ENCODE results near the gene PTPN14.

PTPN14 gene

GRCh38 chr1:214326406-214326805, 225.0 kb downstream of the PTPN14 start:
- Histone ChIP-seq H3K4me1 (ENCODE audit: insufficient read depth, low read length, poor library complexity, severe bottlenecking) (peaks cover 27% of the 10 kb centered on the region), H3K9me2 (replicated peaks; ENCODE audit: low read depth, low read length) (no peaks in the 10 kb centered on the region), H3K27me3 (ENCODE audit: insufficient read depth, low read length, poor library complexity, severe bottlenecking) (no peaks in the 10 kb centered on the region), H3K9me3 (ENCODE audit: insufficient read depth, low read depth, low read length) (no peaks in the 10 kb centered on the region), H3K4me2 (ENCODE audit: low read depth, low read length, poor library complexity, severe bottlenecking) (peak overlapping the region; percentile 41), H3F3A (ENCODE audit: low read depth) (peaks cover 8% of the 10 kb centered on the region; the same call in 1 of the 2 replicates), H3K79me2 (ENCODE audit: insufficient read depth, low read length) (no peaks in the 10 kb centered on the region), H2AFZ (ENCODE audit: low read length) (no peak overlapping the region), H3K36me3 (ENCODE audit: insufficient read depth, low read length) (peaks cover 80% of the 10 kb centered on the region), H4K20me1 (ENCODE audit: insufficient read depth, low read length, poor library complexity, severe bottlenecking) (no peaks in the 10 kb centered on the region), H3K9ac (ENCODE audit: low read depth, low read length, poor library complexity, severe bottlenecking) (peak overlapping the region; percentile 48), H3K4me3 (ENCODE audit: low read length, poor library complexity, severe bottlenecking) (no peak overlapping the region)
- TF ChIP-seq CTCF (conservative IDR thresholded peaks at IDR 0.05; ENCODE audit: low read length) (no peak), EZH2phosphoT487 (IDR thresholded peaks at IDR 0.05; ENCODE audit: borderline replicate concordance) (no peak)

GRCh38 chr1:214324896-214325800, 226.3 kb downstream of the PTPN14 start:
- H3K4me1 ChIP-seq (ENCODE audit: insufficient read depth, low read length, poor library complexity, severe bottlenecking), result peaks cover 27% of the 10 kb centered on the region
- H3F3A ChIP-seq (ENCODE audit: low read depth), result peaks cover 8% of the 10 kb centered on the region; the same call in 1 of the 2 replicates
- H3K4me3 ChIP-seq (ENCODE audit: low read length, poor library complexity, severe bottlenecking), result no peak overlapping the region
- no peaks in the 10 kb centered on the region for H3K9me3 ChIP-seq (ENCODE audit: insufficient read depth, low read depth, low read length)
- H3K36me3 ChIP-seq (ENCODE audit: insufficient read depth, low read length), result peaks cover 80% of the 10 kb centered on the region; the same call in 1 of the 2 replicates
- H3K9me2 ChIP-seq (replicated peaks; ENCODE audit: low read depth, low read length), result no peaks in the 10 kb centered on the region
- H2AFZ ChIP-seq (ENCODE audit: low read length), result no peak overlapping the region
- H3K9ac ChIP-seq (ENCODE audit: low read depth, low read length, poor library complexity, severe bottlenecking), result no peak overlapping the region
- no peaks in the 10 kb centered on the region for H4K20me1 ChIP-seq (ENCODE audit: insufficient read depth, low read length, poor library complexity, severe bottlenecking)
- no peaks in the 10 kb centered on the region for H3K79me2 ChIP-seq (ENCODE audit: insufficient read depth, low read length)
- TF ChIP-seq CTCF (conservative IDR thresholded peaks at IDR 0.05; ENCODE audit: low read length), result no peak
- TF ChIP-seq EZH2phosphoT487 (IDR thresholded peaks at IDR 0.05; ENCODE audit: borderline replicate concordance), result no peak
- H3K27me3 ChIP-seq (ENCODE audit: insufficient read depth, low read length, poor library complexity, severe bottlenecking), result no peaks in the 10 kb centered on the region
- no peak overlapping the region for H3K4me2 ChIP-seq (ENCODE audit: low read depth, low read length, poor library complexity, severe bottlenecking)

GRCh38 chr1:214321705-214322453, 229.5 kb downstream of the PTPN14 start:
- TF ChIP-seq EZH2phosphoT487 (IDR thresholded peaks at IDR 0.05; ENCODE audit: borderline replicate concordance) (no peak), CTCF (conservative IDR thresholded peaks at IDR 0.05; ENCODE audit: low read length) (no peak)
- Histone ChIP-seq H3K27me3 (ENCODE audit: insufficient read depth, low read length, poor library complexity, severe bottlenecking) (no peaks in the 10 kb centered on the region), H3K4me2 (ENCODE audit: low read depth, low read length, poor library complexity, severe bottlenecking) (no peak overlapping the region)

More at GRCh38 chr1:214321705-214322453, 229.5 kb downstream of the PTPN14 start:
- peaks cover 9% of the 10 kb centered on the region for H3K4me1 ChIP-seq (ENCODE audit: insufficient read depth, low read length, poor library complexity, severe bottlenecking)
- no peaks in the 10 kb centered on the region for H3K79me2 ChIP-seq (ENCODE audit: insufficient read depth, low read length)
- peaks cover 90% of the 10 kb centered on the region for H3K36me3 ChIP-seq (ENCODE audit: insufficient read depth, low read length)
- H3K9me3 ChIP-seq (ENCODE audit: insufficient read depth, low read depth, low read length), result no peaks in the 10 kb centered on the region
- peaks cover 3% of the 10 kb centered on the region; the same call in 1 of the 2 replicates for H3F3A ChIP-seq (ENCODE audit: low read depth)
- H3K4me3 ChIP-seq (ENCODE audit: low read length, poor library complexity, severe bottlenecking), result no peak overlapping the region
- no peak overlapping the region for H3K9ac ChIP-seq (ENCODE audit: low read depth, low read length, poor library complexity, severe bottlenecking)
- no peaks in the 10 kb centered on the region for H3K9me2 ChIP-seq (replicated peaks; ENCODE audit: low read depth, low read length)
- H2AFZ ChIP-seq (ENCODE audit: low read length), result no peak overlapping the region
- H4K20me1 ChIP-seq (ENCODE audit: insufficient read depth, low read length, poor library complexity, severe bottlenecking), result no peaks in the 10 kb centered on the region
